GM19468 (cell line): ENCODE results near the gene RNASE13.

Source experiments
- ATAC-seq: cut with Tn5 transposase; IDR thresholded peaks from one replicate; pipeline ENCODE4 v1.9.1; 2021; ENCODE audit warnings: mild to moderate bottlenecking, moderate library complexity, moderate number of reproducible peaks; ENCODE audit not compliant: unreplicated experiment; ENCODE audit errors: extremely low read depth

The RNASE13 gene, protein sequence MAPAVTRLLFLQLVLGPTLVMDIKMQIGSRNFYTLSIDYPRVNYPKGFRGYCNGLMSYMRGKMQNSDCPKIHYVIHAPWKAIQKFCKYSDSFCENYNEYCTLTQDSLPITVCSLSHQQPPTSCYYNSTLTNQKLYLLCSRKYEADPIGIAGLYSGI

DNA sequence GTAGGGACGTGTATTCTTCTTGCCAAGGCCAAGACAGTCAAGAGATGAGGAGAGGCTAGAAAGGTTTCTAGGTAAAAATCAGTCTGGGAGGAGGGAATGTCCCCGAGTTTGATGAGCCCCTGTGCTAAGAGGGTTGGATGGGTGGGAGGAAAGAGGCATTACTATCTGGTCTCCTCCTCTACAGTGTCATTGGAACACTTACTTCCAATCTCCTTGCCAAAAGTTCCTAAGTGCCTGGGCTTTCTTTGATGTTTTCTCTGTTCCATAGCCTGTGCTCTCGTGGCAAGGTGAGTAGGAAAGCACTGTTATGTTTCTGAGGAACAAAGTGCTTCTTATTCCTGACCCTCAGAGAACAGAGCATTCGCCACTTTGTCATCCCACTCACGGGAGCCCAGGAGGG lies at the start of gene RNASE13:
Gene RNASE13, minus strand, starts transcription at position 101 of the 400 bp plus-strand sequence. CDS start 519 bp downstream, outside the sequence.
- no peak for ATAC-seq

DNA sequence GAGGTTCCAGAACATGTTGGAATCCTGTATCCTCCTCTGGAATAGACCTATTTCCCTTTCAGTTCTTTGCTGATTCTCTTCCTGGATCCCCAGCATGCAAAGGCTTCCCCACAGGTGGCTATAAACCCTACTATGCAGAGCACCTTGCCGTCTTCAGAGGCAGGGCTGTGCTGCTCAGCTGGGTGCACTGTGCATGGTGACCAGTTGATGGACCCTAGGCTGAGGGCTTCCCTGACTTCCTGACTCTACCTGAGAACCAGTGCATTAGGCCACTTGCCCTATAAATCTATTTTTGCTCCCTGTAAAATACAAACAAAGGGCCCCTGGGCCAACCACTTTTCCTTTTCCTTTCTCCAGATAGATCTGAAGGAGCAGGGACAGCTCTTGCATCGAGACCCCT lies 49.8 kb upstream of the RNASE13 start:
- ATAC-seq, result no peak

DNA sequence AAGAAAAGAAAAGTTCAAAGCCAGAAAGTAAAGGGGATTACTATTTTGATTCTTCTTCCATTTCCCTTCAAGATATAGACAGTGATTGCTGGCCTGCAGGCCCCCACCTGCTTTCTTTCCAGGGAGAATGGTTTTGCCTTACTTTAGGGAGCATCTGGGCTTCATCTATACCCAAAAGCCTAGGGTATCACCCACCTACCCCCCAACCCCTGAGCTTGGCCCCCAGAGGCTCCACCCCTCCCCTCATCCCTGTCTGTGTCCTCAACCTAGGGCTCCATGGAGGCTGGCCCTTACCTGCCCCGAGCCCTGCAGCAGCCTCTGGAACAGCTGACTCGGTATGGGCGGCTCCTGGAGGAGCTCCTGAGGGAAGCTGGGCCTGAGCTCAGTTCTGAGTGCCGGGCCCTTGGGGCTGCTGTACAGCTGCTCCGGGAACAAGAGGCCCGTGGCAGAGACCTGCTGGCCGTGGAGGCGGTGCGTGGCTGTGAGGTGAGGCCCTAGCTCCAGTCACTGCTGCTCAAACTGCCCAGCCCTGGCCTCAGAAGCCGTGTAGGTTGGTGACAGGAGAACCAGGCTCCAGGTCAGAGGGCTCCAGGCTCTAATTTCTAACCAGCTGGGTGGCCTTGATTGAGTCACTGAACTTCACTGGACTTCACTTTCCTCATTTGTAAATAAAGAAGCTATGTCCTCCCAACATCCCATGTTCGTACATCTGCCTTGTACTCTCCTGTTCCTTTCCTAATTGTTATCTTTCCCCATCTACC lies 49.1 kb upstream of the RNASE13 start:
- ATAC-seq, result no peak

DNA sequence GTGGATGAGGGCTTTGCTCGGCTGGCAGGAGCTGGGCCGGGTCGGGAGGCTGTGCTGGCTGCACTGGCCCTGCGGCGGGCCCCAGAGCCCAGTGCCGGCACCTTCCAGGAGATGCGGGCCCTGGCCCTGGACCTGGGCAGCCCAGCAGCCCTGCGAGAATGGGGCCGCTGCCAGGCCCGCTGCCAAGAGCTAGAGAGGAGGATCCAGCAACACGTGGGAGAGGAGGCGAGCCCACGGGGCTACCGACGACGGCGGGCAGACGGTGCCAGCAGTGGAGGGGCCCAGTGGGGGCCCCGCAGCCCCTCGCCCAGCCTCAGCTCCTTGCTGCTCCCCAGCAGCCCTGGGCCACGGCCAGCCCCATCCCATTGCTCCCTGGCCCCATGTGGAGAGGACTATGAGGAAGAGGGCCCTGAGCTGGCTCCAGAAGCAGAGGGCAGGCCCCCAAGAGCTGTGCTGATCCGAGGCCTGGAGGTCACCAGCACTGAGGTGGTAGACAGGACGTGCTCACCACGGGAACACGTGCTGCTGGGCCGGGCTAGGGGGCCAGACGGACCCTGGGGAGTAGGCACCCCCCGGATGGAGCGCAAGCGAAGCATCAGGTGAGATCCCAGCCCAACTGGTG lies 47.0 kb upstream of the RNASE13 start:
- ATAC-seq, result no peak

DNA sequence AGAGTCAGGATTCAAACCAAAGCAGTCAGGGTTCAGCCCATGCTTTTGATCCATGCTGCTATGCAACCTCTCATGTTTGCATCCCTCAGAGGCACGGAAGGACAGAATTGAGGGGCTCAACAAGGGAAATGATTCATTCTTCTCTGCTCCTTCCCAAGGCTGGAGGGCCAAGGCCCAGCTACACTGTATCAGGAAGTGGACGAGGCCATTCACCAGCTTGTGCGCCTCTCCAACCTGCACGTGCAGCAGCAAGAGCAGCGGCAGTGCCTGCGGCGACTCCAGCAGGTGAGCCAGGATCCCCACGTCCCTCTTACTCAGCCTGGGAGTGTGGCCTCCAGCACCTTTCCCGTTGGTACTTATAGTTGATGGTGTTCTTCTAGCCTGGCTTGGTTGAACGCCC lies 44.1 kb upstream of the RNASE13 start:
- no peak for ATAC-seq

DNA sequence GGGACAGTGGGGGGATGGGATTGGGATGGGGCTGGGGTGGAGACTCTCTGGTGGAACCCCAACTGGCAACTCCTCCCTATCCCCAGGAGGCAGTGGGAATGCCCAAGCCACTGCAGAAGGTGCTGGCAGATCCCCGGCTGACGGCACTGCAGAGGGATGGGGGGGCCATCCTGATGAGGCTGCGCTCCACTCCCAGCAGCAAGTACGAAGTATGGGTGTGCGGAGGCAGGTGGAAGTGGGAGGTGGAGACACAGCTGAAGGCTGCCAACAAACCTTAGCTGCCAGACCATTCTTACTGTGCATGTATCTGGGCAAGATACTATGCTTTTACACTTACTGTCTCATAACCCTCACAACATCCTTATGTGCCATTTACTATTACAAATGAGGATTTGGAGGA lies 43.7 kb upstream of the RNASE13 start:
- ATAC-seq, result no peak

DNA sequence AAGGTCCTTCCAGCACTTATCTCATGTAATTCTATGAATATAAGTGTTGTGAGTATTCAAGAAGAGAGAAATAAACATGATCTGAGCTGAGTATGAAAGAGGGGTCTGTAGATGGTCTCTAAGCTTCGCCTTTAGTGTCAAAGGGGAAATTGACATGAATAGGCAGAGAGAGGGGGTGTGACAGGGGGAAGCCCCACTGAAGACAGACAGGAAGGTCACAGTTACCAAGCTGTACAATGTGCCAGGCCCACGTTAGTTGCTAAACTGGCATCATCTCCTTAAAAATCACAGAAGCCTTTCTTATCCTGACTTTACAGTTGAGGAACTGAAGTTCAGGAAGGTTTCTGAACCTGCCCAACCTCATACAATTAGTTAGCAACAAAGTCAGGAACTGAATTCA lies 43.1 kb upstream of the RNASE13 start:
- ATAC-seq, result no peak

DNA sequence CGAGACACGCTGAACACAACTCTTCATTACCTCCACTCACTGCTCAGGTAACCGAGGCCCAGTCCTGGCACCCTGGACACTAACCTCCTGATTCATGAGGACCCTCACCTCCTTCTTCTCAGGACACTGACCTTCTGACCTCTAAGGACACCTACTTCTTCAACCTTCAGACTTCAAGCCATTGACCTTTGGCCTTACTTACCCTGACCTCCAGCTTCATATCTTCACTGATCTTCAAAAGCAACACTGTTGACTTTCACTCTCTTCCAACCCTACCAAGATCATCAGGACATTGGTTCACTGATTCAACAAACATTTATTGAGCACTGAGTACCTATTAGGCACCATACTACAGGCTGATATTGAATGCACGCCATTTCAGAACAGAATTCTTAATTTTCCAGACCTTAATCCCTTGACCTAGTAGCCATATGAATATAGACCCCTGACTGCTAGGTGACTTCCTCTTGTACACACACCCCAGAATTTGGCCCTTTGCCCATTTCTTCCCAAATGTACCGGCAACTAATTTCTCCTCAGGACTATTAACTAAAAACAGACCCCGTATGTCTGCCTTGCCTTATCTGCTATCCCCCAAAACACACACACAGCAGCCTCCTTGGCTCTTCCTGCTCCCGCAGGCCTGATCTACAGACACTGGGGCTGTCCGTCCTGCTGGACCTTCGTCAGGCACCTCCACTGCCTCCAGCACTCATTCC lies 41.3 kb upstream of the RNASE13 start:
- ATAC-seq, result no peak

DNA sequence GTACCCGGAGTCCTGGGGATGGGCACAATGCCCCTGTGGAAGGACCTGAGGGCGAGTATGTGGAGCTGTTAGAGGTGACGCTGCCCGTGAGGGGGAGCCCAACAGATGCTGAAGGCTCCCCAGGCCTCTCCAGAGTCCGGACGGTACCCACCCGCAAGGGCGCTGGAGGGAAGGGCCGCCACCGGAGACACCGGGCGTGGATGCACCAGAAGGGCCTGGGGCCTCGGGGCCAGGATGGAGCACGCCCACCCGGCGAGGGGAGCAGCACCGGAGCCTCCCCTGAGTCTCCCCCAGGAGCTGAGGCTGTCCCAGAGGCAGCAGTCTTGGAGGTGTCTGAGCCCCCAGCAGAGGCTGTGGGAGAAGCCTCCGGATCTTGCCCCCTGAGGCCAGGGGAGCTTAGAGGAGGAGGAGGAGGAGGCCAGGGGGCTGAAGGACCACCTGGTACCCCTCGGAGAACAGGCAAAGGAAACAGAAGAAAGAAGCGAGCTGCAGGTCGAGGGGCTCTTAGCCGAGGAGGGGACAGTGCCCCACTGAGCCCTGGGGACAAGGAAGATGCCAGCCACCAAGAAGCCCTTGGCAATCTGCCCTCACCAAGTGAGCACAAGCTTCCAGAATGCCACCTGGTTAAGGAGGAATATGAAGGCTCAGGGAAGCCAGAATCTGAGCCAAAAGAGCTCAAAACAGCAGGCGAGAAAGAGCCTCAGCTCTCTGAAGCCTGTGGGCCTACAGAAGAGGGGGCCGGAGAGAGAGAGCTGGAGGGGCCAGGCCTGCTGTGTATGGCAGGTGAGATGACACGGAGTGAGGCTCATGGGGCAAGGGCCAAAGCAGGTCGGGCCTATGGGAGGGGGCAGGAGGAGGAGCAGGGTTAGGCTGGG lies 40.0 kb upstream of the RNASE13 start:
- ATAC-seq, result no peak

DNA sequence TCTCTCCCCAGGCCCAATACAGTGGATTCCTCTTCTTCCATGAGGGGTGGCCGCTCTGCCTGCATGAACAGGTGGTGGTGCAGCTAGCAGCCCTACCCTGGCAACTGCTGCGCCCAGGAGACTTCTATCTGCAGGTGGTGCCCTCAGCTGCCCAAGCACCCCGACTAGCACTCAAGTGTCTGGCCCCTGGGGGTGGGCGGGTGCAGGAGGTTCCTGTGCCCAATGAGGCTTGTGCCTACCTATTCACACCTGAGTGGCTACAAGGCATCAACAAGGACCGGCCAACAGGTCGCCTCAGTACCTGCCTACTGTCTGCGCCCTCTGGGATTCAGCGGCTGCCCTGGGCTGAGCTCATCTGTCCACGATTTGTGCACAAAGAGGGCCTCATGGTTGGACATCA lies 39.3 kb upstream of the RNASE13 start:
- ATAC-seq, result no peak

DNA sequence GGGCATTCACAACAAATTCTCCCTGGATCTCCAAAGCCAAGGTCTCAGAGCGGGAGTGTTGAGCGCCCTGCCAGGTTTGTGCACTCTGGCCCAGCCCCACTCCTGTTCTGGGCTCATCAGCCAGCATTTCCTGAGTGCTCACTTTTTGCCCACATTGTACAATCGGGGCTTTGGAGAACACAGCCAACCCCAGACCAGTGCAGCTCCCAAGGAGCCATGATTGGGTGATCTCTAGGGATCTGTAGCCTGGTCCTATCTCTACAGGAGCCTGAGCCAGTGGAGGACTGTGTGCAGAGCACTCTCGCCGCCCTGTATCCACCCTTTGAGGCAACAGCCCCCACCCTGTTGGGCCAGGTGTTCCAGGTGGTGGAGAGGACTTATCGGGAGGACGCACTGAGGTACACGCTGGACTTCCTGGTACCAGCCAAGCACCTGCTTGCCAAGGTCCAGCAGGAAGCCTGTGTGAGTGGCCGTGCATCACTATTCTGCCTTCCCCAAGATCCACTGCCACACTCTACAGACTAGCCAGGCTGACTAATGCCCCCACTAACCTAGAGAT lies 38.3 kb upstream of the RNASE13 start:
- no peak for ATAC-seq

DNA sequence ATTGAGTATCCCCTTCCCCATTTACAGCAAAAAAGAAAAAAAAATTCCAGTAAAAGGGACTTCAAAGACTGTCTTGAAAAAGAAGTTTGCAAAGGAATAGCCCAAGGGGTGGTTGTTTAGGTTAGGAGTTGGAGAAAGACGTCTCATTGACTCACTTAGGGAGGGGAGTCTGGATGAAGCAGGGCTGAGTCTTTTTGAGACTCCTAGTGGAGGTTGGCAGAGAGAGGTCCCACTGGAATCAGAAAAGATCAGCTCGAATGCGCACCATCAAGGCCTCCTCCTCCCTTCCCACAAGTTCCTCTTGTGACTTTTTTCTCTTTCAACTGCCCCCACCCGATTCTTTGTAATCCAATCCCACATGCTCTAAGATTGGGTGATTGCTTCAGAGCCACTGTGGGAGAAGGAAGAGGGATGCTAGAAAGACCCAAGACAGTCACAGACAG lies 37.4 kb upstream of the RNASE13 start:
- ATAC-seq, result no peak

DNA sequence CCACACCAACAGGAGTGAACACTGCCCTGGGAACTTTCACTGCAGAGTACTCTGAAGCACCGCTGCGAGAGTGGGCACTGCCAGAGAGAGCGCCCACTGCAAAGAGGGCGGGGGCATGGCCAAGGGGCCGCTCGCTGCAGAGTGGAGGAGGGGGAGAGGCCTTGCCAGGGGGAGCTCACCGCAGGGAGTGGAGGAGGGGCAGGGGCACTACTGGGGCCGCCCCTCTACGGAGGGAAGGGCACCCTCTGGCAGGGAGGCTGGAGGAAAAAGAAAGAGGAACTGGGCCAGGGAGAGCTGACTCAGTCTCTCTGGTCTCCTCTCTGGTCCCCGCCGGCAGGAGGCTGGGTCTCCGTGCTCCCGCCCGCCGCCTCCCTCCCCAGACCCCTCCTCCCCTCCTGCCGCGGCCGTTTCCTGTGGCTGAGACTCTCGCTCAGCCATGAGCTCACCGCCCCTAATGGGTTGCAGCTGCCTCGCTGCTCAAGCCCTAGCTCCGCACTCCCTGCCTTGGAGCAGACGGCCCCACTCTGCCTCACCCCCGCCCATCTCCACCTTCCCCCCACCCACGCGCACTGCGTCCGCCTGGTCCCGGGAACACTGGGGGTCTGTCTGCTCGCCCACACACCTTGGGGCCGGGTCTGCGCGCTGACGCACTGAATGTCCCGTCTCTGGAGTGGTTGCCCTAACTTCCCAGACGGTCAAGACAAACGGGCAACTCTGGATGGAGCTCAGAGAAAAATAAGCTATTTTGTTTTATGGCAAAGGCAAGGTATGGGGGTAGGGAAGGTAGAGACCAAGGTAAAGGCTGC lies 36.8 kb upstream of the RNASE13 start:
- peak; percentile 59 for ATAC-seq

DNA sequence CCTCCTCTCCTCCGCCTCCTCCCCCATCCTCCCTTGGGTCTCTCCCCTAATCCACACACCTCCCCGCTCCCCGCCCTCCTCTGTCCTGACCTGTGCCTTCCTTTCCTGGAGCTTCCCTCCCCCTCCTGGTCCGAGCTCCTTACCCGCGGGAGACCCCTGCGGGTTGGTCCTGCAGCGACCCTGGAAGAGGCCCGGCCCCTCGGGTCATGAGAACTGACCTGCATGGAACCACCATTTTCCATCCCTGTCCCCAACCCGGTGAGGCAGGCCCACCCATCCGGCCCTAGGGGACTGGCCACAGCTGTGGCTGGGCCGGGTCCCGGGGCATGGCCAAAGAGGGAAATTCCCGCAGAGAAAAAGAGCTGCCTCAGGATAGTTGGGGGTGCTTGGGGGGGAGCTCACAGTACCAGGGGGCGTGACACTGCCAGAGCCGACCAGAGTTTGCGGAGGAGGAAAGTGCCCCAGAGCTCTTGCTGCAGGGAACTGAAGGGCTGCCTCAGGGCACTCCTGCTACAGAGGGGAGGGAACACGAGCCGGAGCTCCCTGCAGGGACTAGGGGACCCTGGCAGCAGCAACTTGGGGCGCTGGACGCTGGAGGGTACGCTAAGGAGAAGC lies 36.1 kb upstream of the RNASE13 start:
- ATAC-seq, result no peak

DNA sequence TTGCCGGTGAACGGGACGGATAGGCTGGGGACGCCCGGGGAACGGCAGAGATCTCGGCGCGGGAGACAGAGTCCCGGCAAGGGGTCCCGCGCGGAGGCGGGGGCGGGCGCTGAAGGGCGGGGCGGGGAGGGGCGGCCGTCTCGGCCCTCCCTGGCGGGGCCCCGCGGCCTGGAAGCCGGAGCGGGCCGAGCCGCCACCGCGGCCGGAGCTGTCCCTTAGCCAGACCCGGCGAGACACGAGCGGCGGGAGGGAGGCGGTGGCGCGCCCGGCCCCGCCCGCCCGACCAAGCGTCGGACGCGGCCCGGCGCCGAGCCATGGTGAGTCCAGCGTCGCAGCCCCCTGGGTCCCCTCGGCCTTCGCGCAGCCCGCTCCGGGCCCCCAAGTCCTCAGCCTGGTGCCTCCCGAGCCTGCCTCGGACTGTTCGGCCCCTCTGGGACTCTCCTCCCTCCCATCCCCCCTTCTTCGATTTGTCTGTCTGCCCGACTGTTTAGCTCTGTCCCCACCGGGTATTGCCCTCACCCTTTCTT lies 35.5 kb upstream of the RNASE13 start, which contains the start of gene ARHGEF40:
Gene ARHGEF40, plus strand, starts transcription at position 222 of the 527 bp plus-strand sequence. Its CDS starts 93 bp downstream, at position 315.
- no peak for ATAC-seq

DNA sequence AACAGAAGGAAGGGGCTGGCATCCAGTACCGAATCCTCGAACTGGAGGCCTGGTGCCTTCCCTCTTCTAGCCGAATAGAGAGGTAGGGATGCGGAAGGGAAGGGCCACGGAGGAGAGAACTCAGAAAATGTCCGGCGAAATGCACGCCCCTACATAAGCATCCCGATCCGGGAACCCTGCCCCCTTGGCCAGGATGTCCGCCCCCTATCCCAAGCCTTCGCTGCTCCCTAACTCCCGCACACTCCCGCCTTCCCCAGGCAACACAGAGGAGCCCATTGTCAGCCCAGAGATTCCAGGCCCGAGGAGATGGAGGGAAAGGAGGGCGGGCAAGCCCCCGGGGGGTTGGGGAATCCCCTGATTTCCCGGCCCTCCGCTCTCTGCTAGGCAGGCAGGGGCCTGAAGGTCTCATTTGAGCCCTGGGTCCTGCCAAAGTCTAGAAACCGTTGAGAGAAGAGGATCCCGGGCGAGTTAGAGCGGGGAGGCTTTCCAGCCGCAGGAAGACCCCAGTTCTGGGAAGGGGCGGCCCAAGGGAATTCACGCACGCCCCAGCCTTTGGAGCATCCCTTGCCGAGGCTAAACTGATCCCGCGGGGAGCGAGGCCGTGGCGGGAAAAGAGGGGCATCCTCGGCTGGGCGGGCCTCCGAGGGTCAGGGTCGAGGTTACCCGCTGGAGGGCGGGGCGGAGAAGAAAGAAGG lies 34.9 kb upstream of the RNASE13 start:
- ATAC-seq, result no peak
